IPS DF 19.7 (cell line): ENCODE measurements around the gene SIK3.

Experiments used
- DNase-seq: peaks from one replicate; pipeline ENCODE4 v3.0.0-alpha.2; 2013; ENCODE audit warnings: low read depth, low spot score

Gene SIK3

GRCh38 chr11:116797816-116798215, 300.4 kb downstream of the SIK3 start:
- no peak for DNase-seq

- DNase-seq, result no peak
Observed at GRCh38 chr11:116796548-116796947, 301.7 kb downstream of the SIK3 start.

- DNase-seq, result no peak
Observed at GRCh38 chr11:116794851-116795250, 303.4 kb downstream of the SIK3 start.

GRCh38 chr11:116793772-116794097, 304.5 kb downstream of the SIK3 start:
- no peak for DNase-seq
